ENCODE measurements around the gene HACE1. TPM values are rescaled to one million over a fixed set of nuclear protein-coding genes. Genes with fewer than 3 reads are reported as not detected.
A peak's percentile ranks its signal among the peaks of the same experiment; 100 is the strongest.
"Not testable (repeated sequence)": the region's sequence is repeated elsewhere in the genome, so short reads cannot be mapped to it uniquely, and the experiment has no call there.

HACE1 gene
- total and polyA plus RNA-seq, 10 donors = 3.8 to 17.3 (median 13.0) TPM

DNA sequence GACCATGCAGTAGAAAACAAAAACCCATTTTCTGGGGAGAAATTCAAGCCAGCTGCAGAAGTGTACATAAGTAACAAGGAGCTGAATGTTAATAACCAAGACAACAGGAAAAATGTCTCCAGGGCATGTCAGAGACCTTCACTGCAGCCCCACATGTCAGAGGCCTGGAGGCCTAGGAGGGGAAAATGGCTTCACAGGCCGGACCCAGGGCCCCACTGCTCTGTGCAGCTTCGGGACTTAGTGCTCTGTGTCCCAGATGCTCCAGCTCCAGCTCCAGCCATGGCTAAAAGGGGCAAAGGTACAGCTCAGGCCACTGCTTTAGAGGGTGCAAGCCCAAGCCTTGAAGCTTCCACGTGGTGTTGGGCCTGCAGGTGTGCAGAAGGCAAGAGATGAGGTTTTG is 43.6 kb downstream of the HACE1 start:
- no peak for TF ChIP-seq CTCF (IDR thresholded peaks at IDR 0.05 in 8 of 11, conservative IDR thresholded peaks at IDR 0.05 in 3 of 11)
- no peak for TF ChIP-seq POLR2AphosphoS5 (IDR thresholded peaks at IDR 0.05)
- no peak for TF ChIP-seq POLR2A (IDR thresholded peaks at IDR 0.05)
- peak; percentile 51 for DNase-seq
- Histone ChIP-seq H3K4me1 (no peaks in the 10 kb centered on the region), H3K27ac (no peak overlapping the region), H3K27me3 (replicated peaks in 1 of 7) (no peaks in the 10 kb centered on the region), H3K36me3 (peaks cover 0 to 30% (median 2%) of the 10 kb centered on the region in 6 donors), H3K4me3 (no peak overlapping the region), H3K9me3 (peaks cover 0 to 10% (median 0%) of the 10 kb centered on the region in 8 donors)
- intact Hi-C loops (cut with DNase I; ENCODE audit: low total_unique reads) = no loop called here
- WGBS, 5 donors = 82 to 97% (median 94%) methylated on average over 3 of the region's 3 CpGs

DNA sequence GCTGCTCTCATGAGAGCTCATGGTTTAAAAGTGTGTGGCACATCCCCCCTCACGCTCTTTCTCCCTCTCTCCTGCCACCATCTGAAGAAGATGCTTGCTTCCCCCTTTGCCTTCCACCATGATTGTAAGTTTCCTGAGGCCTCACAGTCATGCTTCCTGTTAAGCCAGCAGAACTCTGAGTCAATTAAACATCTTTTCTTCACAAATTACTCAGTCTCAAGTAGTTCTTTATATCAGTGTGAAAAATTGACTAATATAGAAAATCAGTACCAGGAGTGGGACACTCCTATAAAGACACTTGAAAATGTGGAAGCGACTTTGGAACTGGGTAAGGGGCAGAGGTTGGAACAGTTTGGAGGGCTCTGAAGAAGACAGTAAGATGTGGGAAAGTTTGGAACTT is 45.0 kb downstream of the HACE1 start:
- WGBS, 5 donors = 88 to 100% (median 96%) methylated on average over 2 of the region's 2 CpGs
- peaks cover 0 to 23% (median 2%) of the 10 kb centered on the region in 6 donors for H3K36me3 ChIP-seq
- H3K27me3 ChIP-seq (replicated peaks in 1 of 7) = no peaks in the 10 kb centered on the region
- no peak overlapping the region for H3K27ac ChIP-seq
- DNase-seq = no peak
- no peak overlapping the region for H3K4me3 ChIP-seq
- H3K4me1 ChIP-seq = no peaks in the 10 kb centered on the region
- peaks cover 0 to 3% (median 0%) of the 10 kb centered on the region in 8 donors for H3K9me3 ChIP-seq
- intact Hi-C loops (cut with DNase I; ENCODE audit: low total_unique reads) = no loop called here
- TF ChIP-seq CTCF (IDR thresholded peaks at IDR 0.05 in 8 of 11, conservative IDR thresholded peaks at IDR 0.05 in 3 of 11) (no peak), POLR2AphosphoS5 (IDR thresholded peaks at IDR 0.05) (no peak), POLR2A (IDR thresholded peaks at IDR 0.05) (no peak)

DNA sequence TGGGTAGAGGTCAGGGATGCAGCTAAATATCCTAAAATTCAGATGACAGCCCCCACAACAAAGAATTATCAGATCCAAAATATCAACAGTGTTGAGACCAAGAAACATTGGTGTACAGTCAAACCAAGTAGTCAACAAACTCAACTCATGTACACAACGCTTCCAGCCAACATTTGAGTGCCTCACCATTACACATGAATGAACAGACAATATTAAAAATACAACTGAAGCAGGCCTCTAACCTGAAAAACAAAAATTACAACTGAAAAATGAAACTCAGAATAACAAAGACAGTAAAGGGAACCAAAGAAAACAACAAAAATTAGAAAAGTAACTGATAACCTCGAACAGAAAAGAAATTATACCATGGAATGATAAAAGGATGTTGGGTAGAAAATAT is 46.2 kb downstream of the HACE1 start:
- no peaks in the 10 kb centered on the region for H3K4me1 ChIP-seq
- no peaks in the 10 kb centered on the region for H3K27me3 ChIP-seq (replicated peaks in 1 of 7)
- peaks cover 0 to 3% (median 0%) of the 10 kb centered on the region in 8 donors for H3K9me3 ChIP-seq
- no peak overlapping the region for H3K27ac ChIP-seq
- peaks cover 0 to 23% (median 2%) of the 10 kb centered on the region in 6 donors for H3K36me3 ChIP-seq
- WGBS, 5 donors = 92 to 98% (median 92%) methylated on average over 2 of the region's 2 CpGs
- TF ChIP-seq POLR2A (IDR thresholded peaks at IDR 0.05) = no peak
- no peak for TF ChIP-seq CTCF (IDR thresholded peaks at IDR 0.05 in 8 of 11, conservative IDR thresholded peaks at IDR 0.05 in 3 of 11)
- no peak for TF ChIP-seq POLR2AphosphoS5 (IDR thresholded peaks at IDR 0.05)
- no peak for DNase-seq
- no peak overlapping the region for H3K4me3 ChIP-seq
- intact Hi-C loops (cut with DNase I; ENCODE audit: low total_unique reads) = no loop called here

GRCh38 chr6:104809116-104809515 is 50.6 kb downstream of the HACE1 start:
- DNase-seq = no peak
- Histone ChIP-seq H3K4me1 (no peaks in the 10 kb centered on the region), H3K9me3 (peaks cover 0 to 18% (median 13%) of the 10 kb centered on the region in 8 donors), H3K27ac (no peak overlapping the region), H3K27me3 (replicated peaks in 1 of 7) (no peaks in the 10 kb centered on the region), H3K4me3 (no peak overlapping the region), H3K36me3 (peaks cover 0 to 19% (median 0%) of the 10 kb centered on the region in 6 donors)
- WGBS, 5 donors = 63 to 82% (median 70%) methylated on average over 3 of the region's 3 CpGs
- no peak for TF ChIP-seq POLR2A (IDR thresholded peaks at IDR 0.05)
- no peak for TF ChIP-seq CTCF (IDR thresholded peaks at IDR 0.05 in 8 of 11, conservative IDR thresholded peaks at IDR 0.05 in 3 of 11)
- TF ChIP-seq POLR2AphosphoS5 (IDR thresholded peaks at IDR 0.05) = no peak
- intact Hi-C loops (cut with DNase I; ENCODE audit: low total_unique reads) = no loop called here

- H3K27ac ChIP-seq; DNase-seq; H3K27me3 ChIP-seq (replicated peaks in 1 of 7); H3K4me3 ChIP-seq; H3K4me1 ChIP-seq; intact Hi-C loops (cut with DNase I; ENCODE audit: low total_unique reads): not testable (repeated sequence)
- 96 to 99% (median 97%) methylated on average over 4 of the region's 4 CpGs for WGBS, 5 donors
- Histone ChIP-seq H3K9me3 (peaks cover 0 to 22% (median 14%) of the 10 kb centered on the region in 8 donors), H3K36me3 (peaks cover 0 to 23% (median 0%) of the 10 kb centered on the region in 6 donors)
Observed at GRCh38 chr6:104805335-104805734, 54.4 kb downstream of the HACE1 start.

Measured in spleen (tissue), 11 donors.